ENCODE data around the gene NT5DC3. TPM values are rescaled to one million over a fixed set of nuclear protein-coding genes. Genes with fewer than 3 reads are reported as not detected.
A peak's percentile ranks its signal among the peaks of the same experiment; 100 is the strongest.

The NT5DC3 gene
- total and polyA plus RNA-seq, 9 of the 15 experiments (the other 6 are each of a cell fraction or from before 2014, with no cell fraction given) = 6.3 to 33.5 (median 24.5) TPM

GRCh38 chr12:103840876-103841689 is at the start of gene NT5DC3 (continued):
- TF ChIP-seq, protein P1, sequence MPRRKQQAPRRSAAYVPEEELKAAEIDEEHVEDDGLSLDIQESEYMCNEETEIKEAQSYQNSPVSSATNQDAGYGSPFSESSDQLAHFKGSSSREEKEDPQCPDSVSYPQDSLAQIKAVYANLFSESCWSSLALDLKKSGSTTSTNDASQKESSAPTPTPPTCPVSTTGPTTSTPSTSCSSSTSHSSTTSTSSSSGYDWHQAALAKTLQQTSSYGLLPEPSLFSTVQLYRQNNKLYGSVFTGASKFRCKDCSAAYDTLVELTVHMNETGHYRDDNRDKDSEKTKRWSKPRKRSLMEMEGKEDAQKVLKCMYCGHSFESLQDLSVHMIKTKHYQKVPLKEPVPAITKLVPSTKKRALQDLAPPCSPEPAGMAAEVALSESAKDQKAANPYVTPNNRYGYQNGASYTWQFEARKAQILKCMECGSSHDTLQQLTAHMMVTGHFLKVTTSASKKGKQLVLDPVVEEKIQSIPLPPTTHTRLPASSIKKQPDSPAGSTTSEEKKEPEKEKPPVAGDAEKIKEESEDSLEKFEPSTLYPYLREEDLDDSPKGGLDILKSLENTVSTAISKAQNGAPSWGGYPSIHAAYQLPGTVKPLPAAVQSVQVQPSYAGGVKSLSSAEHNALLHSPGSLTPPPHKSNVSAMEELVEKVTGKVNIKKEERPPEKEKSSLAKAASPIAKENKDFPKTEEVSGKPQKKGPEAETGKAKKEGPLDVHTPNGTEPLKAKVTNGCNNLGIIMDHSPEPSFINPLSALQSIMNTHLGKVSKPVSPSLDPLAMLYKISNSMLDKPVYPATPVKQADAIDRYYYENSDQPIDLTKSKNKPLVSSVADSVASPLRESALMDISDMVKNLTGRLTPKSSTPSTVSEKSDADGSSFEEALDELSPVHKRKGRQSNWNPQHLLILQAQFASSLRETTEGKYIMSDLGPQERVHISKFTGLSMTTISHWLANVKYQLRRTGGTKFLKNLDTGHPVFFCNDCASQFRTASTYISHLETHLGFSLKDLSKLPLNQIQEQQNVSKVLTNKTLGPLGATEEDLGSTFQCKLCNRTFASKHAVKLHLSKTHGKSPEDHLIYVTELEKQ (CRISPR knock-in tag; IDR thresholded peaks at IDR 0.05) = no peak
- TF ChIP-seq USF2 (CRISPR knock-in tag; IDR thresholded peaks at IDR 0.05) = peak; percentile 82
- TF ChIP-seq, protein P2, sequence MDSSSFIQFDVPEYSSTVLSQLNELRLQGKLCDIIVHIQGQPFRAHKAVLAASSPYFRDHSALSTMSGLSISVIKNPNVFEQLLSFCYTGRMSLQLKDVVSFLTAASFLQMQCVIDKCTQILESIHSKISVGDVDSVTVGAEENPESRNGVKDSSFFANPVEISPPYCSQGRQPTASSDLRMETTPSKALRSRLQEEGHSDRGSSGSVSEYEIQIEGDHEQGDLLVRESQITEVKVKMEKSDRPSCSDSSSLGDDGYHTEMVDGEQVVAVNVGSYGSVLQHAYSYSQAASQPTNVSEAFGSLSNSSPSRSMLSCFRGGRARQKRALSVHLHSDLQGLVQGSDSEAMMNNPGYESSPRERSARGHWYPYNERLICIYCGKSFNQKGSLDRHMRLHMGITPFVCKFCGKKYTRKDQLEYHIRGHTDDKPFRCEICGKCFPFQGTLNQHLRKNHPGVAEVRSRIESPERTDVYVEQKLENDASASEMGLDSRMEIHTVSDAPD (CRISPR knock-in tag; IDR thresholded peaks at IDR 0.05) = no peak
- TF ChIP-seq, protein P3, sequence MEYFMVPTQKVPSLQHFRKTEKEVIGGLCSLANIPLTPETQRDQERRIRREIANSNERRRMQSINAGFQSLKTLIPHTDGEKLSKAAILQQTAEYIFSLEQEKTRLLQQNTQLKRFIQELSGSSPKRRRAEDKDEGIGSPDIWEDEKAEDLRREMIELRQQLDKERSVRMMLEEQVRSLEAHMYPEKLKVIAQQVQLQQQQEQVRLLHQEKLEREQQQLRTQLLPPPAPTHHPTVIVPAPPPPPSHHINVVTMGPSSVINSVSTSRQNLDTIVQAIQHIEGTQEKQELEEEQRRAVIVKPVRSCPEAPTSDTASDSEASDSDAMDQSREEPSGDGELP (CRISPR knock-in tag; IDR thresholded peaks at IDR 0.05; ENCODE audit: borderline replicate concordance) = peak; percentile 84
- TF ChIP-seq, protein P4, sequence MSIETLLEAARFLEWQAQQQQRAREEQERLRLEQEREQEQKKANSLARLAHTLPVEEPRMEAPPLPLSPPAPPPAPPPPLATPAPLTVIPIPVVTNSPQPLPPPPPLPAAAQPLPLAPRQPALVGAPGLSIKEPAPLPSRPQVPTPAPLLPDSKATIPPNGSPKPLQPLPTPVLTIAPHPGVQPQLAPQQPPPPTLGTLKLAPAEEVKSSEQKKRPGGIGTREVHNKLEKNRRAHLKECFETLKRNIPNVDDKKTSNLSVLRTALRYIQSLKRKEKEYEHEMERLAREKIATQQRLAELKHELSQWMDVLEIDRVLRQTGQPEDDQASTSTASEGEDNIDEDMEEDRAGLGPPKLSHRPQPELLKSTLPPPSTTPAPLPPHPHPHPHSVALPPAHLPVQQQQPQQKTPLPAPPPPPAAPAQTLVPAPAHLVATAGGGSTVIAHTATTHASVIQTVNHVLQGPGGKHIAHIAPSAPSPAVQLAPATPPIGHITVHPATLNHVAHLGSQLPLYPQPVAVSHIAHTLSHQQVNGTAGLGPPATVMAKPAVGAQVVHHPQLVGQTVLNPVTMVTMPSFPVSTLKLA (conservative IDR thresholded peaks at IDR 0.05) = peak; percentile 72 to 90
- TF ChIP-seq ARID1B (IDR thresholded peaks at IDR 0.05) = no peak
- no peak for TF ChIP-seq ZNF57 (CRISPR knock-in tag; IDR thresholded peaks at IDR 0.05)
- no peak for TF ChIP-seq ZNF444 (CRISPR knock-in tag; IDR thresholded peaks at IDR 0.05)
- TF ChIP-seq ZNF609 (CRISPR knock-in tag; IDR thresholded peaks at IDR 0.05; ENCODE audit: borderline replicate concordance) = no peak
- TF ChIP-seq CCNT2 (IDR thresholded peaks at IDR 0.05; ENCODE audit: borderline replicate concordance, extremely low read depth, insufficient read length, low read depth, low read length) = peak; percentile 16
- TF ChIP-seq ZNF668 (CRISPR knock-in tag; IDR thresholded peaks at IDR 0.05) = no peak
